Measurements from ENCODE around the gene HS6ST1. TPM values are rescaled to one million over a fixed set of nuclear protein-coding genes. Genes with fewer than 3 reads are reported as not detected.
A peak's percentile ranks its signal among the peaks of the same experiment; 100 is the strongest.

HS6ST1 gene
- total RNA-seq, 1 experiment from 2014 or later, result 20.3 TPM

- BruUV-seq (replicated peaks), result no TSS peak
- Histone ChIP-seq H3K4me3 (ENCODE audit: low read depth, low read length) (no peak overlapping the region), H3K27me3 (replicated peaks; ENCODE audit: control insufficient read depth, insufficient read depth, low read length) (no peaks in the 10 kb centered on the region), H3K9me3 (no peaks in the 10 kb centered on the region), H3K4me1 (peaks cover 14% of the 10 kb centered on the region), H3K36me3 (ENCODE audit: control insufficient read depth, insufficient read depth, low read length) (no peaks in the 10 kb centered on the region; the same call in 1 of the 2 replicates)
- Mint-ChIP-seq H3K4me1 (ENCODE audit: low read depth, unreplicated experiment) (peaks cover 4% of the 10 kb centered on the region), H3K9me3 (ENCODE audit: unreplicated experiment) (no peaks in the 10 kb centered on the region), H3K4me3 (ENCODE audit: unreplicated experiment) (no peak overlapping the region), H3K27ac (ENCODE audit: unreplicated experiment) (no peak overlapping the region), H3K36me3 (ENCODE audit: insufficient read depth, unreplicated experiment) (peaks cover 6% of the 10 kb centered on the region), H3K27me3 (ENCODE audit: insufficient read depth, unreplicated experiment) (no peaks in the 10 kb centered on the region)
- intact Hi-C loops (cut with micrococcal nuclease; ENCODE audit: unreplicated experiment), result loop anchor here (10.0 kb wide), 1 partner anchor 248 kb away; no protein-coding TSS in a partner anchor
- ChIA-PET POLR2A (no interaction called here), CTCF (no interaction called here)
- TF ChIP-seq CTCF (IDR thresholded peaks at IDR 0.05; ENCODE audit: insufficient read depth in 1 of 2, low read depth in 1 of 2, low read length in 1 of 2, severe bottlenecking in 1 of 2, unreplicated experiment in 1 of 2), result no peak
- DNase-seq, result no peak
Measured at GRCh38 chr2:128312411-128312810, 6.3 kb downstream of the HS6ST1 start.

- Histone ChIP-seq H3K27me3 (replicated peaks; ENCODE audit: control insufficient read depth, insufficient read depth, low read length) (no peaks in the 10 kb centered on the region), H3K36me3 (ENCODE audit: control insufficient read depth, insufficient read depth, low read length) (no peaks in the 10 kb centered on the region; the same call in 1 of the 2 replicates), H3K4me3 (ENCODE audit: low read depth, low read length) (no peak overlapping the region), H3K9me3 (no peaks in the 10 kb centered on the region), H3K4me1 (peaks cover 9% of the 10 kb centered on the region)
- no peak for TF ChIP-seq CTCF (IDR thresholded peaks at IDR 0.05; ENCODE audit: insufficient read depth in 1 of 2, low read depth in 1 of 2, low read length in 1 of 2, severe bottlenecking in 1 of 2, unreplicated experiment in 1 of 2)
- Mint-ChIP-seq H3K9me3 (ENCODE audit: unreplicated experiment) (no peaks in the 10 kb centered on the region), H3K4me3 (ENCODE audit: unreplicated experiment) (no peak overlapping the region), H3K36me3 (ENCODE audit: insufficient read depth, unreplicated experiment) (peaks cover 5% of the 10 kb centered on the region), H3K4me1 (ENCODE audit: low read depth, unreplicated experiment) (peaks cover 4% of the 10 kb centered on the region), H3K27ac (ENCODE audit: unreplicated experiment) (no peak overlapping the region), H3K27me3 (ENCODE audit: insufficient read depth, unreplicated experiment) (no peaks in the 10 kb centered on the region)
- BruUV-seq (replicated peaks), result no TSS peak
- DNase-seq, result peak in 1 of 2 experiments; percentile 29
- intact Hi-C loops (cut with micrococcal nuclease; ENCODE audit: unreplicated experiment), result loop anchor here (10.0 kb wide), 1 partner anchor 247 kb away; no protein-coding TSS in a partner anchor
- ChIA-PET CTCF (no interaction called here), POLR2A (no interaction called here)
Measured at GRCh38 chr2:128311755-128312341, 6.8 kb downstream of the HS6ST1 start.

- H3K4me1 Mint-ChIP-seq (ENCODE audit: low read depth, unreplicated experiment), result peaks cover 4% of the 10 kb centered on the region
- intact Hi-C loops (cut with micrococcal nuclease; ENCODE audit: unreplicated experiment), result loop anchor here (10.0 kb wide), 1 partner anchor 246 kb away; no protein-coding TSS in a partner anchor
- no TSS peak for BruUV-seq (replicated peaks)
- peak in 1 of 2 experiments; percentile 23 for DNase-seq
- H3K4me3 Mint-ChIP-seq (ENCODE audit: unreplicated experiment), result no peak overlapping the region
- no peaks in the 10 kb centered on the region for H3K9me3 Mint-ChIP-seq (ENCODE audit: unreplicated experiment)
- Histone ChIP-seq H3K9me3 (no peaks in the 10 kb centered on the region), H3K4me1 (peaks cover 6% of the 10 kb centered on the region), H3K4me3 (ENCODE audit: low read depth, low read length) (no peak overlapping the region), H3K36me3 (ENCODE audit: control insufficient read depth, insufficient read depth, low read length) (no peaks in the 10 kb centered on the region; the same call in 1 of the 2 replicates), H3K27me3 (replicated peaks; ENCODE audit: control insufficient read depth, insufficient read depth, low read length) (no peaks in the 10 kb centered on the region)
- CTCF ChIA-PET, result no interaction called here
- TF ChIP-seq CTCF (IDR thresholded peaks at IDR 0.05; ENCODE audit: insufficient read depth in 1 of 2, low read depth in 1 of 2, low read length in 1 of 2, severe bottlenecking in 1 of 2, unreplicated experiment in 1 of 2), result no peak
- no peaks in the 10 kb centered on the region for H3K27me3 Mint-ChIP-seq (ENCODE audit: insufficient read depth, unreplicated experiment)
- no peaks in the 10 kb centered on the region for H3K36me3 Mint-ChIP-seq (ENCODE audit: insufficient read depth, unreplicated experiment)
- no peak overlapping the region for H3K27ac Mint-ChIP-seq (ENCODE audit: unreplicated experiment)
- POLR2A ChIA-PET, result no interaction called here
Measured at GRCh38 chr2:128311216-128311754, 7.4 kb downstream of the HS6ST1 start.

All from Caco-2 (cell line).